ENCODE data around the gene IL17C.
A peak's percentile ranks its signal among the peaks of the same experiment; 100 is the strongest.
"Not testable (repeated sequence)": the region's sequence is repeated elsewhere in the genome, so short reads cannot be mapped to it uniquely, and the experiment has no call there.

Gene IL17C

GRCh38 chr16:88638323-88639230 is at the start of gene IL17C:
TSS of gene IL17C (plus strand) at chr16:88638572. CDS start at chr16:88638642, 70 bp downstream.
- DNase-seq: no peak

- no peak for DNase-seq
Measured at GRCh38 chr16:88588754-88589153, 49.6 kb upstream of the IL17C start.

GRCh38 chr16:88589441-88589840 is 48.9 kb upstream of the IL17C start:
- DNase-seq: no peak

- DNase-seq: no peak
Measured at GRCh38 chr16:88591577-88592021, 46.8 kb upstream of the IL17C start.

- no peak for DNase-seq
Measured at GRCh38 chr16:88593061-88593460, 45.3 kb upstream of the IL17C start.

- DNase-seq: no peak
Measured at GRCh38 chr16:88593489-88593888, 44.9 kb upstream of the IL17C start.

GRCh38 chr16:88593910-88594309 is 44.5 kb upstream of the IL17C start:
- DNase-seq: no peak

GRCh38 chr16:88595101-88595500 is 43.3 kb upstream of the IL17C start:
- no peak for DNase-seq

GRCh38 chr16:88595921-88596320 is 42.5 kb upstream of the IL17C start:
- no peak for DNase-seq

GRCh38 chr16:88596483-88596882 is 41.9 kb upstream of the IL17C start:
- DNase-seq: no peak

- no peak for DNase-seq
Measured at GRCh38 chr16:88597856-88598491, 40.4 kb upstream of the IL17C start.

GRCh38 chr16:88599092-88599733 is 39.2 kb upstream of the IL17C start:
- peak; percentile 4 for DNase-seq

GRCh38 chr16:88599825-88600538 is 38.4 kb upstream of the IL17C start:
- no peak for DNase-seq

- no peak for DNase-seq
Measured at GRCh38 chr16:88600539-88600896, 37.9 kb upstream of the IL17C start.

- no peak for DNase-seq
Measured at GRCh38 chr16:88601313-88602036, 36.9 kb upstream of the IL17C start.

- DNase-seq: no peak
Measured at GRCh38 chr16:88602091-88602490, 36.3 kb upstream of the IL17C start.

- no peak for DNase-seq
Measured at GRCh38 chr16:88605186-88606147, 32.9 kb upstream of the IL17C start.

- DNase-seq: no peak
Measured at GRCh38 chr16:88606148-88606757, 32.1 kb upstream of the IL17C start.

- no peak for DNase-seq
Measured at GRCh38 chr16:88608076-88608475, 30.3 kb upstream of the IL17C start.

GRCh38 chr16:88609426-88609825 is 28.9 kb upstream of the IL17C start:
- not testable (repeated sequence) for DNase-seq

- no peak for DNase-seq
Measured at GRCh38 chr16:88610080-88610479, 28.3 kb upstream of the IL17C start.
